GM12878 (cell line): ENCODE results near the gene ILKAP. TPM values are rescaled to one million over a fixed set of nuclear protein-coding genes. Genes with fewer than 3 reads are reported as not detected.

Experiments used
- ATAC-seq: fragments of 200-7000 bp; cut with Tn5 transposase; 3 replicates; pipeline ENCODE4 v1.9.1; 2020; ENCODE audit warnings: mild to moderate bottlenecking, moderate library complexity
- BruUV-seq: library from RNA; stranded (reverse); fragments of 400-500 nt; replicated peaks from 2 replicates; lab custom pipeline; 2021; lab: Mats Ljungman, UMichigan
- CTCF ChIA-PET: fragments of 300-600 bp; sonication (Branson Sonifier 250); formaldehyde crosslinking; extraction: SDS; loops from one replicate; lab custom pipeline; 2021; ENCODE audit warnings: inconsistent platforms; lab: Yijun Ruan, JAX
- POLR2A ChIA-PET: fragments of 350-600 bp; formaldehyde crosslinking; extraction: SDS; loops from one replicate; lab custom pipeline; 2021; ENCODE audit warnings: inconsistent platforms; lab: Charles Lee
- RAD21 ChIA-PET: fragments of 300-600 bp; sonication (Branson Sonifier 250); formaldehyde crosslinking; loops from one replicate; lab custom pipeline; 2023; ENCODE audit warnings: antibody characterized with exemption; ENCODE audit not compliant: unreplicated experiment; lab: Charles Lee
- SMC1A ChIA-PET: fragments of 300-600 bp; sonication (Branson Sonifier 250); formaldehyde crosslinking; loops from one replicate; lab custom pipeline; 2023; ENCODE audit not compliant: unreplicated experiment, uncharacterized antibody; lab: Charles Lee
- DNase-seq: peaks from one replicate; pipeline ENCODE4 v3.0.0-alpha.2; 2011; ENCODE audit warnings: low read depth, low spot score
- FAIRE-seq: peaks from 3 replicates; lab custom pipeline; 2011; peaks lifted over from hg19 to GRCh38; lab: Jason Lieb, UNC
- H2AFZ ChIP-seq: 2 replicates; pipeline ENCODE4 v1.6.0; 2011; ENCODE audit warnings: low read depth, low read length, control low read depth; ENCODE audit not compliant: control insufficient read depth
- H3K27ac ChIP-seq: 2 replicates; pipeline ENCODE4 v1.5.1; 2011; ENCODE audit warnings: control low read depth; ENCODE audit not compliant: control insufficient read depth, insufficient read depth
- H3K27me3 ChIP-seq, 2 experiments: replicated peaks in 1 of 2; 2 replicates each; pipeline versions ENCODE4 v1.6.0 to v1.6.1; 2011; ENCODE audit warnings: low read length in 1 of 2; ENCODE audit not compliant: control insufficient read depth in 2 of 2, insufficient read depth in 2 of 2
- H3K36me3 ChIP-seq, 2 experiments: 2 replicates each; pipeline ENCODE4 v1.5.1; 2011; ENCODE audit warnings: low read length in 1 of 2; ENCODE audit not compliant: control insufficient read depth in 2 of 2, insufficient read depth in 2 of 2
- H3K4me1 ChIP-seq: 2 replicates; pipeline ENCODE4 v1.6.1; 2011; ENCODE audit warnings: mild to moderate bottlenecking, low read length, moderate library complexity, mixed read lengths; ENCODE audit not compliant: control insufficient read depth, insufficient read depth
- H3K4me2 ChIP-seq: 2 replicates; pipeline ENCODE4 v1.6.0; 2011; ENCODE audit warnings: control low read depth; ENCODE audit not compliant: control insufficient read depth, insufficient read depth
- H3K4me3 ChIP-seq: fragments of 200-600 bp; sonication (generic); 2 replicates; pipeline ENCODE4 v1.5.1; 2016
- H3K79me2 ChIP-seq: 2 replicates; pipeline ENCODE4 v1.6.0; 2011; ENCODE audit warnings: low read length; ENCODE audit not compliant: control insufficient read depth, insufficient read depth
- H3K9ac ChIP-seq: 2 replicates; pipeline ENCODE4 v1.8.0; 2011; ENCODE audit warnings: low read length, control low read depth, mixed read lengths; ENCODE audit not compliant: control insufficient read depth, insufficient read depth
- H3K9me3 ChIP-seq: replicated peaks from 3 replicates; pipeline ENCODE4 v1.5.1; 2011; ENCODE audit warnings: mild to moderate bottlenecking, low read length; ENCODE audit not compliant: control insufficient read depth, insufficient read depth
- H4K20me1 ChIP-seq: 2 replicates; pipeline ENCODE4 v1.6.0; 2011; ENCODE audit not compliant: control insufficient read depth, insufficient read depth
- CHD2 ChIP-seq: IDR thresholded peaks from 2 replicates; pipeline ENCODE4 v1.6.1; 2011; ENCODE audit warnings: low read depth, low read length, improper control_type of control experiment, borderline replicate concordance
- E4F1 ChIP-seq: fragments of 450-650 bp; IDR thresholded peaks from 2 replicates; pipeline ENCODE4 v1.6.1; 2018; ENCODE audit warnings: borderline replicate concordance, mild to moderate bottlenecking; ENCODE audit not compliant: partially characterized antibody
- EZH2 ChIP-seq: IDR thresholded peaks from 2 replicates; pipeline ENCODE4 v1.6.1; 2012; ENCODE audit warnings: low read depth, mild to moderate bottlenecking, control low read depth, inconsistent platforms, low read length, borderline replicate concordance; ENCODE audit not compliant: control insufficient read depth
- MYB ChIP-seq: fragments of 150-350 bp; IDR thresholded peaks from 2 replicates; pipeline ENCODE4 v1.6.1; 2014; ENCODE audit warnings: mild to moderate bottlenecking, low read depth, low read length, borderline replicate concordance
- PKNOX1 ChIP-seq: fragments of 450-650 bp; IDR thresholded peaks from 2 replicates; pipeline ENCODE4 v1.6.1; 2016; ENCODE audit warnings: mild to moderate bottlenecking
- PRDM15 ChIP-seq: fragments of 450-650 bp; formaldehyde crosslinking; IDR thresholded peaks from 2 replicates; pipeline ENCODE4 v1.4.0; 2020; ENCODE audit warnings: mild to moderate bottlenecking, moderate library complexity
- SMAD5 ChIP-seq: IDR thresholded peaks from 2 replicates; pipeline ENCODE4 v1.6.1; 2016; ENCODE audit warnings: antibody characterized with exemption, low read depth
- ZNF217 ChIP-seq: fragments of 450-650 bp; IDR thresholded peaks from 2 replicates; pipeline ENCODE4 v1.6.1; 2017; ENCODE audit warnings: antibody characterized with exemption, mild to moderate bottlenecking
- ZNF592 ChIP-seq: fragments of 450-650 bp; IDR thresholded peaks from 2 replicates; pipeline ENCODE4 v1.6.1; 2017; ENCODE audit warnings: mild to moderate bottlenecking, moderate library complexity
- WGBS: methylation state at CpG from one replicate; pipeline ENCODE4 v1.1.6; 2016; ENCODE audit warnings: low lambda C conversion rate; ENCODE audit not compliant: insufficient replicate concordance, insufficient coverage; ENCODE audit errors: missing lambda C conversion rate; 5-methylcytosine and 5-hydroxymethylcytosine counted together
- in situ Hi-C: fragments of 300-500 bp; cut with MboI; formaldehyde crosslinking; loops from 9 replicates; pipeline ENCODE4 v1.14.3; 2018; ENCODE audit warnings: mixed read lengths
- intact Hi-C: fragments of 100-400 bp; cut with micrococcal nuclease; formaldehyde crosslinking; loops from one replicate; pipeline ENCODE4 v1.14.2; 2022; ENCODE audit not compliant: unreplicated experiment
- polyA plus RNA-seq, 11 experiments: library from polyadenylated mRNA; depleted of rRNA in 4 of 11; unstranded in 6 of 11; stranded (reverse) in 5 of 11; fragments of >200 nt; fragmentation: Nextera tagmentation in 4 of 11; fragmentation: Illumina TruSeq in 1 of 11; extraction: Ambion mirVana in 4 of 11; extraction: Trizol in 1 of 11; gene quantifications; 1 replicate in 1 of 11; 2 replicates in 10 of 11; pipeline versions ENCODE4 v1.2.1 to v1.2.3, GENCODE V29; 2011 to 2016; ENCODE audit warnings: inconsistent platforms in 2 of 11, missing spikeins in 2 of 11, low read depth in 1 of 11
- total RNA-seq, 4 experiments: library from RNA; depleted of rRNA in 3 of 4; stranded (reverse); fragments of >200 nt in 3 of 4; fragmentation: Illumina TruSeq in 1 of 4; extraction: Trizol in 1 of 4; gene quantifications; 2 replicates each; pipeline versions ENCODE4 v1.2.1 to v1.2.3, GENCODE V29; 2013 to 2021

Gene ILKAP
- total and polyA plus RNA-seq, 10 of the 15 experiments (the other 5 are each of a cell fraction or from before 2014, with no cell fraction given): 4.2 to 65.3 (median 37.3) TPM

GRCh38 chr2:238145046-238145445, 58.4 kb downstream of the ILKAP start:
- Histone ChIP-seq H2AFZ (no peak overlapping the region), H3K9ac (no peak overlapping the region), H3K36me3 (no peaks in the 10 kb centered on the region), H4K20me1 (no peaks in the 10 kb centered on the region), H3K9me3 (no peaks in the 10 kb centered on the region), H3K4me2 (no peak overlapping the region)
- no TSS peak for BruUV-seq
- 47% methylated on average over 12 of the region's 12 CpGs for WGBS
- ChIA-PET RAD21 (no interaction called here), POLR2A (no interaction called here)
- TF ChIP-seq ZNF217 (no peak), E4F1 (no peak), SMAD5 (no peak), ZNF592 (no peak), MYB (no peak), PRDM15 (no peak), EZH2 (no peak), PKNOX1 (no peak), CHD2 (no peak)
- TF ChIP-seq, all 136 proteins: peak for 0
- H3K79me2 ChIP-seq: no peaks in the 10 kb centered on the region
- ATAC-seq (no peak), DNase-seq (no peak), FAIRE-seq (no peak)
- intact Hi-C loops: no loop called here
- no peaks in the 10 kb centered on the region for H3K27me3 ChIP-seq
- in situ Hi-C loops: no loop called here
- H3K27ac ChIP-seq: no peak overlapping the region
- ChIA-PET SMC1A (no interaction called here), CTCF (no interaction called here)
- H3K4me1 ChIP-seq: no peaks in the 10 kb centered on the region
- H3K4me3 ChIP-seq: no peak overlapping the region
